Neural cell (in vitro differentiated cells): ENCODE measurements around the gene SSTR4.

Source experiments
- CTCF ChIP-seq: fragments of 450-650 bp; IDR thresholded peaks from 2 replicates; pipeline ENCODE4 v1.5.1; 2014; ENCODE audit warnings: antibody characterized with exemption, mild to moderate bottlenecking, moderate library complexity; ENCODE audit not compliant: poor library complexity, severe bottlenecking
- EP300 ChIP-seq: fragments of 450-650 bp; conservative IDR thresholded peaks from 2 replicates; pipeline ENCODE4 v1.6.1; 2014; ENCODE audit warnings: antibody characterized with exemption, mild to moderate bottlenecking, moderate library complexity; ENCODE audit not compliant: poor library complexity, severe bottlenecking
- EZH2 ChIP-seq: fragments of 200-600, 300-800 bp; shearing (Covaris generic), sonication (generic); IDR thresholded peaks from 2 replicates; pipeline ENCODE4 v1.6.1; 2014; ENCODE audit warnings: antibody characterized with exemption, low read length, borderline replicate concordance, mild to moderate bottlenecking; ENCODE audit not compliant: insufficient read depth, poor library complexity, severe bottlenecking
- POLR2AphosphoS5 ChIP-seq: IDR thresholded peaks from 2 replicates; pipeline ENCODE4 v1.6.1; 2012
- RAD21 ChIP-seq: fragments of 450-650 bp; conservative IDR thresholded peaks from 2 replicates; pipeline ENCODE4 v1.6.1; 2014; ENCODE audit warnings: antibody characterized with exemption, mild to moderate bottlenecking, moderate library complexity
- REST ChIP-seq: IDR thresholded peaks from 2 replicates; pipeline ENCODE4 v1.6.1; 2012; ENCODE audit warnings: borderline replicate concordance
- TAF1 ChIP-seq: IDR thresholded peaks from 2 replicates; pipeline ENCODE4 v1.6.1; 2012; ENCODE audit warnings: low read depth

GRCh38 chr20:23063168-23063567 is 28.1 kb downstream of the SSTR4 start:
- TF ChIP-seq CTCF: no peak
- no peak for TF ChIP-seq EZH2
- no peak for TF ChIP-seq EP300
- TF ChIP-seq POLR2AphosphoS5: no peak
- TF ChIP-seq REST: no peak
- no peak for TF ChIP-seq RAD21
- no peak for TF ChIP-seq TAF1
